Umbilical cord (tissue), 2 donors: ENCODE measurements around the gene MORN3. TPM values are rescaled to one million over a fixed set of nuclear protein-coding genes. Genes with fewer than 3 reads are reported as not detected.
"Not testable (repeated sequence)": the region's sequence is repeated elsewhere in the genome, so short reads cannot be mapped to it uniquely, and the experiment has no call there.

Experiments used
- DNase-seq: peaks from one replicate; pipeline ENCODE4 v3.0.0-alpha.2; 2015; ENCODE audit warnings: low spot score
- total RNA-seq: library from RNA; depleted of rRNA; stranded (reverse); fragments of >200 nt; gene quantifications from one replicate; pipeline ENCODE4 v1.2.3, GENCODE V29; 2014; ENCODE audit warnings: low replicate concordance; ENCODE audit not compliant: insufficient read depth

The MORN3 gene
- total RNA-seq, 1 donor from 2014 or later = 1.9 TPM

GRCh38 chr12:121638298-121639202 lies 30.9 kb downstream of the MORN3 start:
- no peak for DNase-seq

GRCh38 chr12:121637231-121637914 lies 32.1 kb downstream of the MORN3 start:
- no peak for DNase-seq

- DNase-seq = no peak
These were observed 34.6 kb downstream of the MORN3 start for GRCh38 chr12:121634836-121635235.

GRCh38 chr12:121633833-121634196 lies 35.6 kb downstream of the MORN3 start:
- not testable (repeated sequence) for DNase-seq

GRCh38 chr12:121632069-121632970 lies 37.1 kb downstream of the MORN3 start:
- no peak for DNase-seq

GRCh38 chr12:121630791-121631355 lies 38.6 kb downstream of the MORN3 start:
- DNase-seq = no peak

GRCh38 chr12:121628536-121628935 lies 40.9 kb downstream of the MORN3 start:
- no peak for DNase-seq

GRCh38 chr12:121628037-121628436 lies 41.4 kb downstream of the MORN3 start:
- peak; percentile 77 for DNase-seq

GRCh38 chr12:121626853-121627640 lies 42.4 kb downstream of the MORN3 start:
- DNase-seq = peak; percentile 78

- peak; percentile 98 for DNase-seq
These were observed 43.2 kb downstream of the MORN3 start, which contains the start of gene ORAI1 for GRCh38 chr12:121626087-121626852. ORAI1 (plus strand) TSS chr12:121626530.

- no peak for DNase-seq
These were observed 49.0 kb downstream of the MORN3 start for GRCh38 chr12:121620333-121620891.

GRCh38 chr12:121618659-121619233 lies 50.7 kb downstream of the MORN3 start:
- no peak for DNase-seq

- no peak for DNase-seq
These were observed 54.5 kb downstream of the MORN3 start for GRCh38 chr12:121614872-121615467.

GRCh38 chr12:121613462-121613861 lies 56.0 kb downstream of the MORN3 start:
- no peak for DNase-seq

- no peak for DNase-seq
These were observed 58.1 kb downstream of the MORN3 start for GRCh38 chr12:121611306-121611705.

GRCh38 chr12:121610239-121611149 lies 59.0 kb downstream of the MORN3 start:
- DNase-seq = peak; percentile 90

GRCh38 chr12:121608301-121608700 lies 61.2 kb downstream of the MORN3 start:
- DNase-seq = no peak

GRCh38 chr12:121603581-121603980 lies 65.9 kb downstream of the MORN3 start:
- no peak for DNase-seq
